Tibial nerve (tissue), 4 donors: Measurements from ENCODE around the gene DYDC1. TPM values are rescaled to one million over a fixed set of nuclear protein-coding genes. Genes with fewer than 3 reads are reported as not detected.
"Not testable (repeated sequence)": the region's sequence is repeated elsewhere in the genome, so short reads cannot be mapped to it uniquely, and the experiment has no call there.

ENCODE experiments used
- DNase-seq, 2 donors: peaks; one replicate each; pipeline ENCODE4 v3.0.0-alpha.2; 2019; ENCODE audit warnings: low spot score in 2 of 2
- H3K27ac ChIP-seq, 4 donors: fragments of 200-600 bp; sonication (generic) in 3 of 4; one replicate each; pipeline ENCODE4 v1.5.1; 2017 to 2019; ENCODE audit warnings: mild to moderate bottlenecking in 1 of 4
- H3K27me3 ChIP-seq, 2 donors: fragments of 200-600 bp; sonication (generic) in 1 of 2; one replicate each; pipeline versions ENCODE4 v1.5.1 to v1.6.0; 2017 to 2019
- H3K36me3 ChIP-seq, 3 donors: fragments of 200-600 bp; sonication (generic); one replicate each; pipeline ENCODE4 v1.5.1; 2018 to 2019
- H3K4me1 ChIP-seq, 4 donors: fragments of 200-600 bp; sonication (generic) in 3 of 4; one replicate each; pipeline ENCODE4 v1.5.1; 2017 to 2019
- H3K4me3 ChIP-seq, 4 donors: fragments of 200-600 bp; sonication (generic) in 3 of 4; one replicate each; pipeline ENCODE4 v1.5.1; 2017 to 2019; ENCODE audit warnings: mild to moderate bottlenecking in 1 of 4, moderate library complexity in 1 of 4
- H3K9me3 ChIP-seq, 4 donors: fragments of 200-600 bp; sonication (generic) in 3 of 4; one replicate each; pipeline ENCODE4 v1.5.1; 2017 to 2019
- CTCF ChIP-seq, 5 experiments: fragments of 200-600 bp in 3 of 5; fragments of 450-650 bp in 2 of 5; sonication (generic) in 3 of 5; IDR thresholded peaks; one replicate each; pipeline ENCODE4 v1.5.1; 2016 to 2019; ENCODE audit warnings: antibody characterized with exemption in 5 of 5, mild to moderate bottlenecking in 3 of 5, moderate library complexity in 2 of 5
- EP300 ChIP-seq, 2 donors: sonication (generic); formaldehyde crosslinking; IDR thresholded peaks; one replicate each; pipeline ENCODE4 v1.6.1; 2017; ENCODE audit warnings: antibody characterized with exemption in 2 of 2, mild to moderate bottlenecking in 1 of 2
- POLR2A ChIP-seq, 2 donors: fragments of 450-650 bp; IDR thresholded peaks; one replicate each; pipeline ENCODE4 v1.6.1; 2017; ENCODE audit warnings: antibody characterized with exemption in 2 of 2, mild to moderate bottlenecking in 2 of 2, moderate library complexity in 2 of 2
- WGBS, 2 donors: methylation state at CpG; one replicate each; pipeline ENCODE4 v1.1.5; 2018; 5-methylcytosine and 5-hydroxymethylcytosine counted together
- total RNA-seq, 4 donors: library from RNA; depleted of rRNA; stranded (reverse); fragments of >200 nt; gene quantifications; one replicate each; pipeline ENCODE4 v1.1.0, GENCODE V29; 2016

DYDC1 gene
- total RNA-seq, 4 donors from 2014 or later = not detected

- Histone ChIP-seq H3K36me3 (no peaks in the 10 kb centered on the region), H3K4me1 (no peaks in the 10 kb centered on the region), H3K9me3 (peaks cover 0 to 27% (median 6%) of the 10 kb centered on the region in 4 donors), H3K27me3 (no peaks in the 10 kb centered on the region), H3K27ac (no peak overlapping the region), H3K4me3 (no peak overlapping the region)
- no peak for DNase-seq
- WGBS, 2 donors = 0 to 39% methylated on average over 1 of the region's 1 CpG
- no peak for TF ChIP-seq CTCF (IDR thresholded peaks at IDR 0.05)
- no peak for TF ChIP-seq POLR2A (IDR thresholded peaks at IDR 0.05)
- no peak for TF ChIP-seq EP300 (IDR thresholded peaks at IDR 0.05)
These were observed 9.0 kb upstream of the DYDC1 start for GRCh38 chr10:80365510-80365909.

GRCh38 chr10:80359644-80360043 lies 3.1 kb upstream of the DYDC1 start:
- peaks cover 0 to 15% (median 6%) of the 10 kb centered on the region in 4 donors for H3K4me1 ChIP-seq
- TF ChIP-seq CTCF (IDR thresholded peaks at IDR 0.05) (no peak), EP300 (IDR thresholded peaks at IDR 0.05) (no peak), POLR2A (IDR thresholded peaks at IDR 0.05) (no peak)
- H3K27ac ChIP-seq = no peak overlapping the region
- peaks cover 0 to 16% of the 10 kb centered on the region in 2 donors for H3K27me3 ChIP-seq
- WGBS, 2 donors = 96 to 97% methylated on average over 6 to 20 of the region's 22 CpGs
- no peak overlapping the region for H3K4me3 ChIP-seq
- H3K36me3 ChIP-seq = no peaks in the 10 kb centered on the region
- no peak for DNase-seq
- H3K9me3 ChIP-seq = no peaks in the 10 kb centered on the region

GRCh38 chr10:80358925-80359324 lies 2.4 kb upstream of the DYDC1 start:
- DNase-seq, H3K27ac ChIP-seq, H3K9me3 ChIP-seq, H3K4me3 ChIP-seq, H3K36me3 ChIP-seq: not testable (repeated sequence)
- WGBS, 2 donors = 30 to 63% methylated on average over 2 of the region's 2 CpGs
- Histone ChIP-seq H3K4me1 (peaks cover 0 to 15% (median 6%) of the 10 kb centered on the region in 4 donors), H3K27me3 (peaks cover 0 to 22% of the 10 kb centered on the region in 2 donors)

GRCh38 chr10:80357851-80358125 lies 1.2 kb upstream of the DYDC1 start:
- TF ChIP-seq EP300 (IDR thresholded peaks at IDR 0.05) (no peak), POLR2A (IDR thresholded peaks at IDR 0.05) (no peak), CTCF (IDR thresholded peaks at IDR 0.05) (no peak)
- Histone ChIP-seq H3K4me1 (peaks cover 0 to 15% (median 6%) of the 10 kb centered on the region in 4 donors), H3K36me3 (no peaks in the 10 kb centered on the region), H3K9me3 (no peaks in the 10 kb centered on the region), H3K27ac (no peak overlapping the region), H3K4me3 (no peak overlapping the region), H3K27me3 (peaks cover 0 to 25% of the 10 kb centered on the region in 2 donors)
- WGBS, 2 donors = 97% methylated on average over 5 of the region's 5 CpGs
- DNase-seq = no peak

GRCh38 chr10:80356989-80357850 lies 665 bp upstream of the DYDC1 start:
- Histone ChIP-seq H3K27me3 (peaks cover 0 to 30% of the 10 kb centered on the region in 2 donors), H3K36me3 (no peaks in the 10 kb centered on the region), H3K4me1 (peaks cover 0 to 15% (median 6%) of the 10 kb centered on the region in 4 donors), H3K9me3 (no peaks in the 10 kb centered on the region), H3K27ac (no peak overlapping the region), H3K4me3 (peak overlapping the region in 3 of 4 donors; percentile 23 to 48 (median 27))
- no peak for TF ChIP-seq EP300 (IDR thresholded peaks at IDR 0.05)
- TF ChIP-seq POLR2A (IDR thresholded peaks at IDR 0.05) = no peak
- no peak for TF ChIP-seq CTCF (IDR thresholded peaks at IDR 0.05)
- no peak for DNase-seq
- 10 to 13% methylated on average over 49 to 50 of the region's 50 CpGs for WGBS, 2 donors
